HG03558 (cell line): ENCODE results near the gene GLT1D1.

Experiments
- ATAC-seq: cut with Tn5 transposase; IDR thresholded peaks from one replicate; pipeline ENCODE4 v1.9.1; 2021; ENCODE audit warnings: moderate number of reproducible peaks; ENCODE audit not compliant: unreplicated experiment; ENCODE audit errors: extremely low read depth

GLT1D1 gene

GRCh38 chr12:128906485-128907137 is 53.3 kb downstream of the GLT1D1 start:
- no peak for ATAC-seq

- no peak for ATAC-seq
Measured at GRCh38 chr12:128908254-128908653, 55.0 kb downstream of the GLT1D1 start.

GRCh38 chr12:128909653-128910052 is 56.4 kb downstream of the GLT1D1 start:
- ATAC-seq = no peak

- no peak for ATAC-seq
Measured at GRCh38 chr12:128910629-128911028, 57.4 kb downstream of the GLT1D1 start.

- no peak for ATAC-seq
Measured at GRCh38 chr12:128911861-128912260, 58.6 kb downstream of the GLT1D1 start.

- peak; percentile 98 for ATAC-seq
Measured at GRCh38 chr12:128914908-128915563, 61.8 kb downstream of the GLT1D1 start.

GRCh38 chr12:128916425-128916824 is 63.1 kb downstream of the GLT1D1 start:
- ATAC-seq = no peak

- no peak for ATAC-seq
Measured at GRCh38 chr12:128918481-128919260, 65.4 kb downstream of the GLT1D1 start.

- ATAC-seq = no peak
Measured at GRCh38 chr12:128920468-128920867, 67.2 kb downstream of the GLT1D1 start.

- ATAC-seq = no peak
Measured at GRCh38 chr12:128928361-128928760, 75.1 kb downstream of the GLT1D1 start.

GRCh38 chr12:128929057-128929456 is 75.8 kb downstream of the GLT1D1 start:
- ATAC-seq = no peak

- ATAC-seq = no peak
Measured at GRCh38 chr12:128930606-128931005, 77.3 kb downstream of the GLT1D1 start.

GRCh38 chr12:128932521-128932920 is 79.2 kb downstream of the GLT1D1 start:
- ATAC-seq = no peak

- no peak for ATAC-seq
Measured at GRCh38 chr12:128933039-128933438, 79.8 kb downstream of the GLT1D1 start.

- ATAC-seq = no peak
Measured at GRCh38 chr12:128933926-128934325, 80.6 kb downstream of the GLT1D1 start.

GRCh38 chr12:128938886-128939285 is 85.6 kb downstream of the GLT1D1 start:
- no peak for ATAC-seq

- ATAC-seq = no peak
Measured at GRCh38 chr12:128940090-128940888, 87.0 kb downstream of the GLT1D1 start.

- ATAC-seq = no peak
Measured at GRCh38 chr12:128940974-128941373, 87.7 kb downstream of the GLT1D1 start.

- no peak for ATAC-seq
Measured at GRCh38 chr12:128942960-128943477, 89.7 kb downstream of the GLT1D1 start.

GRCh38 chr12:128944956-128945355 is 91.7 kb downstream of the GLT1D1 start:
- ATAC-seq = no peak
